Measurements from ENCODE around the gene FAM98C.
"Not testable (repeated sequence)": the region's sequence is repeated elsewhere in the genome, so short reads cannot be mapped to it uniquely, and the experiment has no call there.

Gene FAM98C

GRCh38 chr19:38421856-38422255 lies 19.0 kb downstream of the FAM98C start:
- DNase-seq = no peak
- intact Hi-C loops (cut with DNase I) = no loop called here

- DNase-seq = no peak
- intact Hi-C loops (cut with DNase I) = no loop called here
These were observed 19.5 kb downstream of the FAM98C start for GRCh38 chr19:38422438-38422837.

GRCh38 chr19:38424272-38424671 lies 21.4 kb downstream of the FAM98C start:
- intact Hi-C loops (cut with DNase I) = no loop called here
- no peak for DNase-seq

GRCh38 chr19:38425222-38425809 lies 22.4 kb downstream of the FAM98C start:
- DNase-seq = no peak
- intact Hi-C loops (cut with DNase I) = no loop called here

- peak in 1 of 10 donors; percentile 70 for DNase-seq
- intact Hi-C loops (cut with DNase I) = no loop called here
These were observed 23.0 kb downstream of the FAM98C start, which contains the start of gene RASGRP4 for GRCh38 chr19:38425810-38426466. RASGRP4 (minus strand) TSS chr19:38426219; CDS start chr19:38426091, 128 bp downstream.

GRCh38 chr19:38427035-38427677 lies 24.3 kb downstream of the FAM98C start:
- DNase-seq; intact Hi-C loops (cut with DNase I): not testable (repeated sequence)

GRCh38 chr19:38429055-38429810 lies 26.3 kb downstream of the FAM98C start:
- intact Hi-C loops (cut with DNase I) = no loop called here
- DNase-seq = no peak

GRCh38 chr19:38429811-38430156 lies 26.9 kb downstream of the FAM98C start:
- intact Hi-C loops (cut with DNase I) = no loop called here
- DNase-seq = no peak

GRCh38 chr19:38430931-38431330 lies 28.0 kb downstream of the FAM98C start:
- no peak for DNase-seq
- intact Hi-C loops (cut with DNase I) = no loop called here

GRCh38 chr19:38433268-38433733 lies 30.4 kb downstream of the FAM98C start, which contains the start of gene RYR1:
RYR1 (plus strand) TSS chr19:38433691; CDS start chr19:38433830, 139 bp downstream.
- intact Hi-C loops (cut with DNase I) = no loop called here
- peak; percentile 30 to 95 (median 61) for DNase-seq

GRCh38 chr19:38434549-38435051 lies 31.7 kb downstream of the FAM98C start:
- peak in 4 of 10 donors; percentile 12 to 80 (median 24) for DNase-seq
- intact Hi-C loops (cut with DNase I) = no loop called here

- DNase-seq = no peak
- intact Hi-C loops (cut with DNase I) = no loop called here
These were observed 34.4 kb downstream of the FAM98C start for GRCh38 chr19:38437295-38437694.

- DNase-seq = no peak
- intact Hi-C loops (cut with DNase I) = no loop called here
These were observed 35.0 kb downstream of the FAM98C start for GRCh38 chr19:38437917-38438316.

GRCh38 chr19:38440592-38440991 lies 37.7 kb downstream of the FAM98C start:
- intact Hi-C loops (cut with DNase I) = no loop called here
- no peak for DNase-seq

GRCh38 chr19:38441657-38442348 lies 38.9 kb downstream of the FAM98C start:
- no peak for DNase-seq
- intact Hi-C loops (cut with DNase I) = no loop called here

- intact Hi-C loops (cut with DNase I) = no loop called here
- no peak for DNase-seq
These were observed 39.8 kb downstream of the FAM98C start for GRCh38 chr19:38442736-38443135.

- intact Hi-C loops (cut with DNase I) = no loop called here
These were observed 40.6 kb downstream of the FAM98C start for GRCh38 chr19:38443458-38443999.

GRCh38 chr19:38444026-38444425 lies 41.1 kb downstream of the FAM98C start:
- intact Hi-C loops (cut with DNase I) = no loop called here

More at GRCh38 chr19:38443458-38443999, 40.6 kb downstream of the FAM98C start:
- peak in 1 of 10 donors; percentile 50 for DNase-seq

GRCh38 chr19:38445362-38445761 lies 42.5 kb downstream of the FAM98C start:
- peak in 1 of 10 donors; percentile 46 for DNase-seq
- intact Hi-C loops (cut with DNase I) = no loop called here

More at GRCh38 chr19:38444026-38444425, 41.1 kb downstream of the FAM98C start:
- peak in 1 of 10 donors; percentile 70 for DNase-seq

- intact Hi-C loops (cut with DNase I) = no loop called here
These were observed 45.3 kb downstream of the FAM98C start for GRCh38 chr19:38448225-38448624.

More at GRCh38 chr19:38448225-38448624, 45.3 kb downstream of the FAM98C start:
- DNase-seq = peak in 1 of 10 donors; percentile 78
